Uterus (tissue), 4 donors: Measurements from ENCODE around the gene WFDC6. TPM values are rescaled to one million over a fixed set of nuclear protein-coding genes. Genes with fewer than 3 reads are reported as not detected.

Experiments used
- DNase-seq, 2 donors: peaks; one replicate each; pipeline ENCODE4 v3.0.0-alpha.2; 2019 to 2020
- H3K27ac ChIP-seq, 2 donors: fragments of 200-600 bp; sonication (generic); 1 replicate in 1 of 2; 2 replicates in 1 of 2; pipeline ENCODE4 v1.5.1; 2016 to 2018
- H3K27me3 ChIP-seq, 2 donors: fragments of 200-600 bp; sonication (generic); one replicate each; pipeline ENCODE4 v1.5.1; 2018 to 2019; ENCODE audit warnings: control low read depth in 1 of 2
- H3K36me3 ChIP-seq, 2 donors: fragments of 200-600 bp; sonication (generic); one replicate each; pipeline ENCODE4 v1.5.1; 2019; ENCODE audit warnings: control low read depth in 1 of 2
- H3K4me1 ChIP-seq, 2 donors: fragments of 200-600 bp; sonication (generic); one replicate each; pipeline ENCODE4 v1.5.1; 2018 to 2019; ENCODE audit warnings: control low read depth in 1 of 2
- H3K4me3 ChIP-seq, 2 donors: fragments of 200-600 bp; sonication (generic); 1 replicate in 1 of 2; 2 replicates in 1 of 2; pipeline ENCODE4 v1.5.1; 2018 to 2019; ENCODE audit warnings: mild to moderate bottlenecking in 1 of 2
- H3K9me3 ChIP-seq, 2 donors: fragments of 200-600 bp; sonication (generic); one replicate each; pipeline ENCODE4 v1.5.1; 2019; ENCODE audit warnings: control low read depth in 1 of 2
- POLR2A ChIP-seq, 2 donors: fragments of 450-650 bp; IDR thresholded peaks; one replicate each; pipeline ENCODE4 v1.6.1; 2016; ENCODE audit warnings: antibody characterized with exemption in 2 of 2, mild to moderate bottlenecking in 1 of 2, moderate library complexity in 1 of 2
- intact Hi-C: fragments of 100-400 bp; cut with DNase I; formaldehyde crosslinking; loops from one replicate; pipeline ENCODE4 v1.15.1; 2023; ENCODE audit warnings: low total_unique reads
- total RNA-seq, 4 donors: library from RNA; depleted of rRNA in 3 of 4; stranded (reverse); fragments of >200 nt in 3 of 4; gene quantifications; one replicate each; pipeline versions ENCODE4 v1.1.0 to v1.2.4, GENCODE V29; 2014 to 2023
- TF ChIP-seq, protein P1 (sequence below), 4 experiments: fragments of 200-600 bp in 2 of 4; fragments of 450-650 bp in 2 of 4; sonication (generic) in 2 of 4; IDR thresholded peaks; one replicate each; pipeline ENCODE4 v1.5.1; 2016 to 2019; ENCODE audit warnings: antibody characterized with exemption in 4 of 4, mild to moderate bottlenecking in 2 of 4, moderate library complexity in 1 of 4
- donor health status: DM: yes; HTN: yes; CAD: no.

WFDC6 gene
- total RNA-seq, 4 donors from 2014 or later, result not detected

DNA sequence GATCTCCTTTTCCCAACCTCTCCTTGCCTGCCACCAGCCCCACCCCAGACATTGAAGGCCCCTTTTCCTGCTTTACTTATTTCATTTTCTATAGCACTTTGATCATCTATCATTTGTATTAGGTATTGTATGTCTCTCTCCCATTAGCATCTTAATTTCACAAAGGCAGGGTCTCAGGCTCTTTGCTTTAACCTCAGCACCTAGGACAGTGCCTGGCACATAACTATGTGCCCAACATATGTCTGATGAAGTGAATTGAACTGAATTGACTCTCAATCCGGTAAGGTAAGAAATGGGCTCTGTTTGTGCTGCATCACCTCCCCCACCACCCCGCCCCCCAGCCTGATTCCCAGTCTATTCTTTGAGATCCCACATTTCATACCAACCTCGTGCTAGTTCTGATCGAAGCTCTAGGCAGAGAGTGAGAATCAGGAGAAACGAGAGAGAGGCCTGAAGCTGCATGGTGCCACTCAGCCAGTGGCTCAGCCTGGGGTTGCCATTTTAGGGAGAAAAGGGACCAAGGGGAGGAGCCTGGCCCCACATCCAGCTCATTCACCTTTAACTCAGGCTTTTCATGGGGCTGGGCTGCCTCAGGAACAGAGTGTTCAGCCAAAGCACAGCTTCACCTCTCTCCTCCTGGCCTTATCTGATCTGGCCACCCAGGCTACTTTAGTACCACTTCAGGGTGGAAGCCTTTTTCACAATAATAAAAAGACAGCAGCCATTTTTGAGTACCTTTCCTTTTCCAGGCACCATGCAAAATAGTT is 24.0 kb downstream of the WFDC6 start, which contains the start of gene SPINT3:
TSS of gene SPINT3 (minus strand) at position 476 of the 767 bp plus-strand sequence. CDS start at position 462, 14 bp downstream.
- Histone ChIP-seq H3K4me3 (no peak within 1 kb of the TSS), H3K36me3 (no peaks in the 10 kb centered on the region), H3K4me1 (no peaks in the 10 kb centered on the region), H3K27me3 (no peaks in the 10 kb centered on the region), H3K27ac (no peak within 1 kb of the TSS), H3K9me3 (no peaks in the 10 kb centered on the region)
- DNase-seq, result no peak
- TF ChIP-seq, protein P1, sequence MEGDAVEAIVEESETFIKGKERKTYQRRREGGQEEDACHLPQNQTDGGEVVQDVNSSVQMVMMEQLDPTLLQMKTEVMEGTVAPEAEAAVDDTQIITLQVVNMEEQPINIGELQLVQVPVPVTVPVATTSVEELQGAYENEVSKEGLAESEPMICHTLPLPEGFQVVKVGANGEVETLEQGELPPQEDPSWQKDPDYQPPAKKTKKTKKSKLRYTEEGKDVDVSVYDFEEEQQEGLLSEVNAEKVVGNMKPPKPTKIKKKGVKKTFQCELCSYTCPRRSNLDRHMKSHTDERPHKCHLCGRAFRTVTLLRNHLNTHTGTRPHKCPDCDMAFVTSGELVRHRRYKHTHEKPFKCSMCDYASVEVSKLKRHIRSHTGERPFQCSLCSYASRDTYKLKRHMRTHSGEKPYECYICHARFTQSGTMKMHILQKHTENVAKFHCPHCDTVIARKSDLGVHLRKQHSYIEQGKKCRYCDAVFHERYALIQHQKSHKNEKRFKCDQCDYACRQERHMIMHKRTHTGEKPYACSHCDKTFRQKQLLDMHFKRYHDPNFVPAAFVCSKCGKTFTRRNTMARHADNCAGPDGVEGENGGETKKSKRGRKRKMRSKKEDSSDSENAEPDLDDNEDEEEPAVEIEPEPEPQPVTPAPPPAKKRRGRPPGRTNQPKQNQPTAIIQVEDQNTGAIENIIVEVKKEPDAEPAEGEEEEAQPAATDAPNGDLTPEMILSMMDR (IDR thresholded peaks at IDR 0.05), result no peak
- TF ChIP-seq POLR2A (IDR thresholded peaks at IDR 0.05), result no peak
- intact Hi-C loops, result no loop called here

DNA sequence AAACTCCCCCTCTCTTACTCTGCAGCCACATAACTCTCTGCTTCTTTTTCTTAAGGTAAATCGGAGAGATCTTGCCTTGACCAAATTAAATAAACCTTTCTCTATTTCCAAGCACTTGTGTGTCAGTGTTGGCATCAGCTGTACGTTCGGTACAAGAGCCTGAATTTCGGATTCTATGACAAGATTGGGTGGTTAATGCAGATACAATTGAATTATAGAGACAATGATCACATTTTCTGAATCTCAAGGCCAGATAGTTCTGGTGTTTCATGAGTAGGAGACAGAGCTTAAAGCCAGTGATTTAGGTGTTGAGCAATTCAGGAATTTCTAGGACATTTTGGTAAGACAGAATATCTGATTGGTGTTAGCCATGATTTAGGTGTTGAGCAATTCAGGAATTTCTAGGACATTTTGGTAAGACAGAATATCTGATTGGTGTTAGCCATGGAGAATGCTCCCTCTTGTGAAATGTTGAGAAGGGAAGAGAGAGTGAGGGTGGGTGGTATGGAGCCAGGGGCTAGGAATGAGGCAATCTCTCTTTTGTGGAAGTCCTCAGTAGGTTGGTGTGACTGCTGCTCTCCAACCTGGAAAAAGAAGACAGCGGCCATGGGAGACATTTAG is 28.9 kb downstream of the WFDC6 start:
- Histone ChIP-seq H3K36me3 (no peaks in the 10 kb centered on the region), H3K27ac (no peak overlapping the region)
- TF ChIP-seq, protein P1 (IDR thresholded peaks at IDR 0.05), result no peak
- no peak for TF ChIP-seq POLR2A (IDR thresholded peaks at IDR 0.05)

DNA sequence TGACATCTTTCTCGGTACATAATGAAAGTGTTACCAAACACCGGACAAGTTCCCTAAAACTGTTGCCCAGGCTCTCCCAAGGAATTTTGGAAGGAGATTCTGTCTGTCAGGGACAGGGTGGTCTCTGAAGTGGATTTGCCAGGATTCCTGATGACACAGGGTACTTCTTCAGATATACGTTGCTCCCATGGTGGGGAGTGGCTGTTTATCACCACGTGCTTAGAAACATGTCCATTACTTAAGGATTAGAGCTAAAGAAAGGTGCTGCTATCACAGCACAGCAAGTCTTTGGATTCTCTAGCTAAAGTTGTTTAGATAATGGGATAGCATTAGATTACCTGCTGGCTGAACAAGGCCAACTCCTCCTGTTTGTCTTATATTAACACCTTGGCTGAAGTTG is 30.2 kb downstream of the WFDC6 start:
- no peak overlapping the region for H3K4me3 ChIP-seq
- H3K4me1 ChIP-seq, result no peaks in the 10 kb centered on the region
- H3K27me3 ChIP-seq, result no peaks in the 10 kb centered on the region
- intact Hi-C loops, result no loop called here
- no peaks in the 10 kb centered on the region for H3K9me3 ChIP-seq
- no peak for DNase-seq
- H3K27ac ChIP-seq, result no peak overlapping the region
- TF ChIP-seq POLR2A (IDR thresholded peaks at IDR 0.05), result no peak
- TF ChIP-seq, protein P1 (IDR thresholded peaks at IDR 0.05), result no peak
- H3K36me3 ChIP-seq, result no peaks in the 10 kb centered on the region

More for the DNA sequence above, 28.9 kb downstream of the WFDC6 start:
- intact Hi-C loops, result no loop called here
- no peaks in the 10 kb centered on the region for H3K27me3 ChIP-seq
- DNase-seq, result no peak
- no peaks in the 10 kb centered on the region for H3K4me1 ChIP-seq
- H3K4me3 ChIP-seq, result no peak overlapping the region
- no peaks in the 10 kb centered on the region for H3K9me3 ChIP-seq

DNA sequence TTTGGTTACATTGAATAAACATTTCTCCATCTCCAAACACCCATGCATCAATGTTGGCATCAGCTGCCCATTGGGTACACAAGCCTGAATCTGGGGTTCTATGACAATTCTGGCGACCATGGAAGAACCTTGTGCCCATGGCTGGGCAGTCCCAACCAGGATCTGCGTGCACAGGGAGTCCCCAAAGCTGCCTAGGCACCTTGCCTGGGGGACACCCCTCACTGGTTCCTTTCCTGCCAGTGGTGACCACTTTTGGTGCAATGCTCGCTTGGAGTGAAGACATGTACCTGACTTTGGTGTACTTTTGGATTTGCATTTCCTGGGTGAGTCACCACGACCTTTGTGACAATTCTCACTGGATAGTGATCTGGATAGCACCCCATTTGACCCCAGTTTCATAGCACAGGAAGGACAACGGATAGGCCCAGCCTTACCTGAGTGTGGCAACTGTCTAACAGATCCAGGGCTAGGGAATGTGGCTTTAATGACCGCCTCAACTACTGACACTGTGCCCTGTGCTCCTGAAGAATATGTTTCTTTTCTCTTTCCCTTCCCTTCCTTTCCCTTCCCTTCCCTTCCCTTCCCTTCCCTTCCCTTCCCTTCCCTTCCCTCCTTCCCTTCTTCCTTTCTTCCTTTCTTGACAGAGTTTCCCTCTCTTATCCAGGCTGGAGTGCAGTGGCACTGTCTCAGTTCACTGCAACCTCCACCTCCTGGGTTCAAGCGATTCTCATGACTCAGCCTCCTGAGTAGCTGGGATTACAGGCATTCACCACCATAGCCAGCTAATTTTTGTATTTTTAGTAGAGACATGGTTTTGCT is 31.0 kb downstream of the WFDC6 start:
- intact Hi-C loops, result no loop called here
- DNase-seq, result no peak
- no peaks in the 10 kb centered on the region for H3K27me3 ChIP-seq
- no peaks in the 10 kb centered on the region for H3K36me3 ChIP-seq
- TF ChIP-seq, protein P1 (IDR thresholded peaks at IDR 0.05), result no peak
- TF ChIP-seq POLR2A (IDR thresholded peaks at IDR 0.05), result no peak
- no peak overlapping the region for H3K27ac ChIP-seq
- H3K4me1 ChIP-seq, result no peaks in the 10 kb centered on the region
- H3K9me3 ChIP-seq, result no peaks in the 10 kb centered on the region
- no peak overlapping the region for H3K4me3 ChIP-seq
